SK-N-SH (cell line): ENCODE results near the gene EEF1B2. TPM values are rescaled to one million over a fixed set of nuclear protein-coding genes. Genes with fewer than 3 reads are reported as not detected.

Experiments used
- CTCF ChIA-PET: fragments of 300-600, 350-600 bp; formaldehyde crosslinking; extraction: SDS; loops from one replicate; lab custom pipeline; 2021; lab: Yijun Ruan, JAX
- POLR2A ChIA-PET: fragments of 350-600 bp; sonication (Branson Sonifier 250); formaldehyde crosslinking; extraction: SDS; loops from one replicate; lab custom pipeline; 2020; ENCODE audit warnings: antibody characterized with exemption, inconsistent platforms; lab: Yijun Ruan, JAX
- DNase-seq: peaks from one replicate; pipeline ENCODE4 v3.0.0; 2012
- H2AFZ ChIP-seq: fragments of 200-600 bp; sonication (generic); 2 replicates; pipeline ENCODE4 v1.8.1; 2016; ENCODE audit warnings: antibody characterized with exemption, mild to moderate bottlenecking, low read depth
- H3F3A ChIP-seq: fragments of 200-600 bp; sonication (generic); replicated peaks from 2 replicates; pipeline ENCODE3; 2016; ENCODE audit warnings: antibody characterized with exemption, mild to moderate bottlenecking; ENCODE audit not compliant: insufficient read depth
- H3K27ac ChIP-seq, 2 experiments: fragments of 200-500 bp in 1 of 2; fragments of 200-600 bp in 1 of 2; sonication (Bioruptor generic) in 1 of 2; sonication (generic), shearing (Covaris generic) in 1 of 2; 2 replicates each; pipeline versions ENCODE4 v1.5.1 to v1.6.1; 2014 to 2016; ENCODE audit warnings: low read depth in 2 of 2, inconsistent platforms in 1 of 2, low read length in 1 of 2, mild to moderate bottlenecking in 1 of 2, mixed read lengths in 1 of 2
- H3K27me3 ChIP-seq: fragments of 200-600 bp; sonication (generic), shearing (Covaris generic); 2 replicates; pipeline ENCODE4 v1.6.1; 2016; ENCODE audit warnings: mixed run types; ENCODE audit not compliant: insufficient read depth
- H3K36me3 ChIP-seq, 2 experiments: fragments of 200-500 bp in 1 of 2; fragments of 200-600 bp in 1 of 2; sonication (Bioruptor generic) in 1 of 2; sonication (generic) in 1 of 2; replicated peaks in 1 of 2; 2 replicates each; pipeline versions ENCODE3 to v1.5.1; 2014 to 2016; ENCODE audit warnings: low read length in 1 of 2, mild to moderate bottlenecking in 1 of 2; ENCODE audit not compliant: insufficient read depth in 2 of 2, control insufficient read depth in 1 of 2
- H3K4me1 ChIP-seq, 2 experiments: fragments of 200-500 bp in 1 of 2; fragments of 200-600 bp in 1 of 2; sonication (Bioruptor generic) in 1 of 2; sonication (generic), shearing (Covaris generic) in 1 of 2; 2 replicates each; pipeline versions ENCODE4 v1.5.1 to v1.6.1; 2014 to 2016; ENCODE audit warnings: low read depth in 1 of 2, low read length in 1 of 2, mixed run types in 1 of 2; ENCODE audit not compliant: insufficient read depth in 2 of 2, control insufficient read depth in 1 of 2
- H3K4me2 ChIP-seq: fragments of 200-600 bp; sonication (generic), shearing (Covaris generic); 2 replicates; pipeline ENCODE4 v1.6.1; 2017; ENCODE audit warnings: mixed run types
- H3K4me3 ChIP-seq, 2 experiments: fragments of 200-500 bp in 1 of 2; fragments of 200-600 bp in 1 of 2; sonication (Bioruptor generic) in 1 of 2; sonication (generic), shearing (Covaris generic) in 1 of 2; 2 replicates each; pipeline versions ENCODE4 v1.5.1 to v1.8.1; 2014 to 2016; ENCODE audit warnings: low read depth in 2 of 2, inconsistent platforms in 1 of 2, low read length in 1 of 2, mild to moderate bottlenecking in 1 of 2, mixed read lengths in 1 of 2, moderate library complexity in 1 of 2
- H3K79me2 ChIP-seq: fragments of 200-600 bp; sonication (generic); 2 replicates; pipeline ENCODE4 v1.8.1; 2017; ENCODE audit warnings: mild to moderate bottlenecking; ENCODE audit not compliant: insufficient read depth
- H3K9ac ChIP-seq: fragments of 200-600 bp; sonication (generic); 2 replicates; pipeline ENCODE4 v1.6.1; 2017; ENCODE audit warnings: mixed run types
- H3K9me2 ChIP-seq: fragments of 200-600 bp; sonication (generic); 2 replicates; pipeline ENCODE4 v1.6.1; 2017; ENCODE audit warnings: mixed run types
- H3K9me3 ChIP-seq: fragments of 200-600 bp; sonication (generic); 2 replicates; pipeline ENCODE4 v1.6.1; 2017; ENCODE audit warnings: mixed run types, mild to moderate bottlenecking, moderate library complexity
- H4K20me1 ChIP-seq: fragments of 200-600 bp; sonication (generic); 2 replicates; pipeline ENCODE4 v1.6.1; 2017; ENCODE audit warnings: mild to moderate bottlenecking, mixed run types; ENCODE audit not compliant: insufficient read depth
- FOSL2 ChIP-seq: IDR thresholded peaks from 2 replicates; pipeline ENCODE4 v1.4.0; 2012; ENCODE audit warnings: low read depth, mild to moderate bottlenecking, moderate library complexity, borderline replicate concordance
- FOXM1 ChIP-seq: IDR thresholded peaks from 2 replicates; pipeline ENCODE4 v1.4.0; 2012; ENCODE audit warnings: low read depth, mild to moderate bottlenecking
- GABPA ChIP-seq: IDR thresholded peaks from 2 replicates; pipeline ENCODE4 v1.4.0; 2012; ENCODE audit warnings: low read depth, mild to moderate bottlenecking
- GATA2 ChIP-seq: sonication (generic); formaldehyde crosslinking; IDR thresholded peaks from 2 replicates; pipeline ENCODE4 v1.5.0; 2020; ENCODE audit warnings: mild to moderate bottlenecking, missing genetic modification reagents
- JUND ChIP-seq: IDR thresholded peaks from 2 replicates; pipeline ENCODE4 v1.4.0; 2012
- MEF2A ChIP-seq: IDR thresholded peaks from 2 replicates; pipeline ENCODE4 v1.4.0; 2012; ENCODE audit warnings: low read depth, borderline replicate concordance
- NFIC ChIP-seq: IDR thresholded peaks from 2 replicates; pipeline ENCODE4 v1.4.0; 2012; ENCODE audit warnings: borderline replicate concordance
- POLR2AphosphoS5 ChIP-seq: IDR thresholded peaks from 2 replicates; pipeline ENCODE4 v1.6.1; 2012; ENCODE audit warnings: low read depth, low read length
- RCOR1 ChIP-seq: fragments of 150-350 bp; IDR thresholded peaks from 2 replicates; pipeline ENCODE4 v1.6.1; 2017; ENCODE audit warnings: antibody characterized with exemption, low read length
- RXRA ChIP-seq: IDR thresholded peaks from 2 replicates; pipeline ENCODE4 v1.4.0; 2012; ENCODE audit warnings: low read depth, mild to moderate bottlenecking, borderline replicate concordance
- SIN3A ChIP-seq: IDR thresholded peaks from 2 replicates; pipeline ENCODE4 v1.6.1; 2012; ENCODE audit warnings: low read depth, mild to moderate bottlenecking, low read length, moderate library complexity, borderline replicate concordance
- SMC3 ChIP-seq: IDR thresholded peaks from 2 replicates; pipeline ENCODE4 v1.6.1; 2012; ENCODE audit warnings: low read depth, low read length, improper control_type of control experiment
- TAF1 ChIP-seq: IDR thresholded peaks from 2 replicates; pipeline ENCODE4 v1.6.1; 2012; ENCODE audit warnings: low read depth, mild to moderate bottlenecking, low read length, moderate library complexity, borderline replicate concordance
- TCF12 ChIP-seq: IDR thresholded peaks from 2 replicates; pipeline ENCODE4 v1.4.0; 2012
- WGBS: methylation state at CpG from one replicate; pipeline ENCODE4 v1.1.6; 2017; ENCODE audit warnings: low lambda C conversion rate; 5-methylcytosine and 5-hydroxymethylcytosine counted together
- polyA plus RNA-seq, 3 experiments: library from polyadenylated mRNA; depleted of rRNA; stranded (reverse); fragments of >200 nt; gene quantifications; 2 replicates each; pipeline ENCODE4 v1.2.3, GENCODE V29; 2012
- TF ChIP-seq, protein P1 (sequence below): fragments of 150-350 bp; IDR thresholded peaks from 2 replicates; pipeline ENCODE4 v1.6.1; 2016; ENCODE audit warnings: mild to moderate bottlenecking, low read depth, low read length
- TF ChIP-seq, protein P2 (sequence below): IDR thresholded peaks from 2 replicates; pipeline ENCODE4 v1.4.0; 2012; ENCODE audit warnings: low read depth, borderline replicate concordance
- TF ChIP-seq, protein P3 (sequence below): fragments of 200-600 bp; sonication (generic); IDR thresholded peaks from 2 replicates; pipeline ENCODE4 v1.6.1; 2017; ENCODE audit warnings: antibody characterized with exemption, mild to moderate bottlenecking, moderate library complexity
- TF ChIP-seq, protein P4 (sequence below): IDR thresholded peaks from 2 replicates; pipeline ENCODE4 v1.4.0; 2012; ENCODE audit warnings: low read depth, borderline replicate concordance

The EEF1B2 gene
- polyA plus RNA-seq, 1 of the 3 experiments (the other 2 are of a cell fraction): 815 TPM

DNA sequence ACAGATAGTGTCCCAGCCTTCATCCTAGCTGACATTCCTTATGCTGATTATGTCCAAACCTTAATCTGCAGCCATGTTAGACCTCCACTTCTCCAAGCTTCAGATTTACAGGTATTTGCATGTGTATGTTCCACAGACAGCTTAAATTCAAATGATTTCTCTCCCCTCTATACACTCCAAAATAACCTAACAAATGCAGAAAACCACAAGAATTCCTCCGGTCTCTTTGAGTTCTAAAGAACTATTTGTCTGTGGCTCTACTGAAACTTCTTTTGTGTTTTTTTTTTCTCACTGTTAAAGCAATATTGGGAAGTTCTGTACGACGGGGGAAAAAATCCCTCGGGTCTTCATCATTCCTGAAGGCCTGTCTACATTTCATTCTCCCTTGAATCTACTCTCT lies 9.1 kb upstream of the EEF1B2 start:
- no peaks in the 10 kb centered on the region for H3K27me3 ChIP-seq
- H4K20me1 ChIP-seq: peaks cover 21% of the 10 kb centered on the region
- ChIA-PET CTCF (no interaction called here), POLR2A (no interaction called here)
- peaks cover 50 to 59% of the 10 kb centered on the region in 2 experiments for H3K36me3 ChIP-seq
- no peak for DNase-seq
- no peaks in the 10 kb centered on the region for H3K9me3 ChIP-seq
- TF ChIP-seq, protein P1, sequence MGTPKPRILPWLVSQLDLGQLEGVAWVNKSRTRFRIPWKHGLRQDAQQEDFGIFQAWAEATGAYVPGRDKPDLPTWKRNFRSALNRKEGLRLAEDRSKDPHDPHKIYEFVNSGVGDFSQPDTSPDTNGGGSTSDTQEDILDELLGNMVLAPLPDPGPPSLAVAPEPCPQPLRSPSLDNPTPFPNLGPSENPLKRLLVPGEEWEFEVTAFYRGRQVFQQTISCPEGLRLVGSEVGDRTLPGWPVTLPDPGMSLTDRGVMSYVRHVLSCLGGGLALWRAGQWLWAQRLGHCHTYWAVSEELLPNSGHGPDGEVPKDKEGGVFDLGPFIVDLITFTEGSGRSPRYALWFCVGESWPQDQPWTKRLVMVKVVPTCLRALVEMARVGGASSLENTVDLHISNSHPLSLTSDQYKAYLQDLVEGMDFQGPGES: no peak
- TF ChIP-seq POLR2AphosphoS5: no peak
- no peak for TF ChIP-seq FOSL2
- TF ChIP-seq GABPA: no peak
- TF ChIP-seq NFIC: no peak
- TF ChIP-seq RCOR1: no peak
- no peak for TF ChIP-seq JUND
- TF ChIP-seq, protein P2, sequence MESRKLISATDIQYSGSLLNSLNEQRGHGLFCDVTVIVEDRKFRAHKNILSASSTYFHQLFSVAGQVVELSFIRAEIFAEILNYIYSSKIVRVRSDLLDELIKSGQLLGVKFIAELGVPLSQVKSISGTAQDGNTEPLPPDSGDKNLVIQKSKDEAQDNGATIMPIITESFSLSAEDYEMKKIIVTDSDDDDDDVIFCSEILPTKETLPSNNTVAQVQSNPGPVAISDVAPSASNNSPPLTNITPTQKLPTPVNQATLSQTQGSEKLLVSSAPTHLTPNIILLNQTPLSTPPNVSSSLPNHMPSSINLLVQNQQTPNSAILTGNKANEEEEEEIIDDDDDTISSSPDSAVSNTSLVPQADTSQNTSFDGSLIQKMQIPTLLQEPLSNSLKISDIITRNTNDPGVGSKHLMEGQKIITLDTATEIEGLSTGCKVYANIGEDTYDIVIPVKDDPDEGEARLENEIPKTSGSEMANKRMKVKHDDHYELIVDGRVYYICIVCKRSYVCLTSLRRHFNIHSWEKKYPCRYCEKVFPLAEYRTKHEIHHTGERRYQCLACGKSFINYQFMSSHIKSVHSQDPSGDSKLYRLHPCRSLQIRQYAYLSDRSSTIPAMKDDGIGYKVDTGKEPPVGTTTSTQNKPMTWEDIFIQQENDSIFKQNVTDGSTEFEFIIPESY: no peak
- TF ChIP-seq RXRA: no peak
- TF ChIP-seq TAF1: no peak
- TF ChIP-seq MEF2A: no peak
- no peak for TF ChIP-seq GATA2 (CRISPR knock-in tag)
- no peak for TF ChIP-seq TCF12
- TF ChIP-seq, protein P3, sequence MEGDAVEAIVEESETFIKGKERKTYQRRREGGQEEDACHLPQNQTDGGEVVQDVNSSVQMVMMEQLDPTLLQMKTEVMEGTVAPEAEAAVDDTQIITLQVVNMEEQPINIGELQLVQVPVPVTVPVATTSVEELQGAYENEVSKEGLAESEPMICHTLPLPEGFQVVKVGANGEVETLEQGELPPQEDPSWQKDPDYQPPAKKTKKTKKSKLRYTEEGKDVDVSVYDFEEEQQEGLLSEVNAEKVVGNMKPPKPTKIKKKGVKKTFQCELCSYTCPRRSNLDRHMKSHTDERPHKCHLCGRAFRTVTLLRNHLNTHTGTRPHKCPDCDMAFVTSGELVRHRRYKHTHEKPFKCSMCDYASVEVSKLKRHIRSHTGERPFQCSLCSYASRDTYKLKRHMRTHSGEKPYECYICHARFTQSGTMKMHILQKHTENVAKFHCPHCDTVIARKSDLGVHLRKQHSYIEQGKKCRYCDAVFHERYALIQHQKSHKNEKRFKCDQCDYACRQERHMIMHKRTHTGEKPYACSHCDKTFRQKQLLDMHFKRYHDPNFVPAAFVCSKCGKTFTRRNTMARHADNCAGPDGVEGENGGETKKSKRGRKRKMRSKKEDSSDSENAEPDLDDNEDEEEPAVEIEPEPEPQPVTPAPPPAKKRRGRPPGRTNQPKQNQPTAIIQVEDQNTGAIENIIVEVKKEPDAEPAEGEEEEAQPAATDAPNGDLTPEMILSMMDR: no peak
- no peak for TF ChIP-seq SIN3A
- TF ChIP-seq, protein P4, sequence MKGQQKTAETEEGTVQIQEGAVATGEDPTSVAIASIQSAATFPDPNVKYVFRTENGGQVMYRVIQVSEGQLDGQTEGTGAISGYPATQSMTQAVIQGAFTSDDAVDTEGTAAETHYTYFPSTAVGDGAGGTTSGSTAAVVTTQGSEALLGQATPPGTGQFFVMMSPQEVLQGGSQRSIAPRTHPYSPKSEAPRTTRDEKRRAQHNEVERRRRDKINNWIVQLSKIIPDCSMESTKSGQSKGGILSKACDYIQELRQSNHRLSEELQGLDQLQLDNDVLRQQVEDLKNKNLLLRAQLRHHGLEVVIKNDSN: no peak
- no peak for TF ChIP-seq SMC3
- TF ChIP-seq FOXM1: no peak
- H2AFZ ChIP-seq: no peak overlapping the region
- H3K4me2 ChIP-seq: no peak overlapping the region
- H3K4me1 ChIP-seq: no peaks in the 10 kb centered on the region
- no peak overlapping the region for H3K27ac ChIP-seq
- H3F3A ChIP-seq: peaks cover 8% of the 10 kb centered on the region
- H3K79me2 ChIP-seq: peaks cover 63% of the 10 kb centered on the region
- 89% methylated on average over 4 of the region's 4 CpGs for WGBS
- H3K9ac ChIP-seq: no peak overlapping the region
- no peak overlapping the region for H3K4me3 ChIP-seq
- H3K9me2 ChIP-seq: no peaks in the 10 kb centered on the region
